GM18951 (cell line): ENCODE data around the gene FSIP1.

ENCODE experiments used
- POLR2A ChIP-seq: IDR thresholded peaks from 4 replicates; pipeline ENCODE4 v1.6.1; 2011; ENCODE audit warnings: mild to moderate bottlenecking; ENCODE audit not compliant: insufficient read length, insufficient read depth; ENCODE audit errors: extremely low read depth
- in situ Hi-C: fragments of 300-500 bp; cut with MboI; formaldehyde crosslinking; loops from one replicate; pipeline ENCODE4 v1.12.0; 2022; ENCODE audit warnings: low sequenced_read_pairs, mixed read lengths, inconsistent platforms; ENCODE audit not compliant: unreplicated experiment

FSIP1 gene

DNA sequence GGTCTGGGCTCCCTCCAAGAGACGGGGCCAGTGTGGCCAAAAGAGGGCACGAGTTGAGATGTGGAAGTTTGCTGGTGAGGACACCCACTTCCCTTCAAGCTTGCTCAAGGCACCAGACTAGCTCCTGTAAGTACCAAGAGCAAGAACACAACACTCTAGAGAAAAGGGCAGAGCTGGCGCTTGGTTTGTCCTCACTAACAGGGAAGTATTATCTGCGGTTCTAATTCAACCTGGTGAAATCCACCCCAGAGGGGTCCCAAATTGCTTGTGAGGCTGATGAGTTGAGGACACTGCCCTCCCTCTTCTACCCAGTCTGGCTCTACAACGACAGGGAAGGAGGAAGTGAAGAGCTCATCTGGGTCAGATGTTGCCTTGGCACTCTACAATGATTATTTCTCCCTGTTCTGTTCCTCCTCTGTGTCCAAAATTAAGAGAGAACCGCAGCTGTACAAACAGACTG, 16.9 kb upstream of the FSIP1 start:
- no peak for TF ChIP-seq POLR2A
- in situ Hi-C loops, result loop anchor here (25.0 kb wide), 2 partner anchors 213 to 363 kb away; partner anchors contain the start of gene BUB1B

DNA sequence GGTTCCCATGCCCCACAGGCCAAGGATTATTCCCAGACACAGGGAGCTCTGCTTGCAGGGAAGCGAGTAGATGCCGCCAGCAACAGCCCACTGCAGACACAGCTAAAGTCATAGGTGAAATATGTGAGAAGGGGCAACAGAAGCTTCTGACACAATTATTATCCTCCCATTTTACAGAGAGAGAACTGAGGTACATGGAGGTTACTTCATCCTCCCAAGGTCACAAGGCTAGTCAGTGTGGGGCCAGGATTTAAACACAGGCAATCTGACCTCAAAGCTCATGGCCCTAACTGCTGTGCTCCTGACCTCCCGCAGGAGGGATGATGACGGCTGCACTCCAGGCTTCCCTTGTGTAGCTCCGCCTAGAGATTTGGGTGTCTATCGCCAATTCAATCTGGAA, 15.7 kb upstream of the FSIP1 start:
- no peak for TF ChIP-seq POLR2A
- in situ Hi-C loops, result loop anchor here (25.0 kb wide), 2 partner anchors 214 to 364 kb away; partner anchors contain the start of gene BUB1B

DNA sequence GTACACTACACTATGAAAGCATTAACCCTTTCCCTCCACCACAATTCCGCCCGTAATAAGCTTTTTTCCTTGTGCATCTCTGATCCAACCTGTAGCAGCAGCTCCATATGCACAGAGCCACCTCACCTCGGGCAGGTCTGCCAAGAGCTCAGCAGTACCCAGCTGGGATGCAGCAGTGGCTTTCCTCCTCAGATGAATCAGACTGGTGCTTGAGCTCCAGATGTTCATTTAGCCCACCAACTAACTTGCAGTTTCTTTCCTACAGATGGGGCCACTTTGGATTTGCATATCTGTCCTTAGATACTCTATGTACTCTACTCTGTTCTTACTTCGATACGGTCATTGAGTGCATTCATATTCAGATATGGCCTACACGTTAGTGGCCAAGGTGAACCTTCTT, 14.8 kb upstream of the FSIP1 start:
- no peak for TF ChIP-seq POLR2A
- in situ Hi-C loops, result loop anchor here (25.0 kb wide), 2 partner anchors 215 to 365 kb away; partner anchors contain the start of gene BUB1B

DNA sequence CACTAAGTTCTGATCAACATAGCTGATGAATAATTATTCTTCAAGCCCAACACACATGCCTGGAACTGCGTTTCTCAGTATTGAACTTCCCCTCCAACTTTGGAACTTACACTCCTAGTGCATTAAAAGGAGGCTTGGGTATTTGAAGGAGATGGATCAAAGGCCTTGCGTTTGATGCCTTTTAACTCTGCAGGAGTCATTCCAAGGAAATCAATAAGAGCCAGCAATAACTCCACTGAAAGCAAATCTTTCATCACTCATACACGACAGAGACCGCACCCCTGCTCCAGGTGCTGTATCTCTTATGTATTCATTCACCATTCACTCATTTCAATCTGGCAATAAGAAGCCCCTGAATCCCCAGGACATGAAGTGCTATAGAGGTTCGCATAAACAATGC, 14.0 kb upstream of the FSIP1 start:
- no peak for TF ChIP-seq POLR2A
- in situ Hi-C loops, result loop anchor here (25.0 kb wide), 2 partner anchors 216 to 366 kb away; partner anchors contain the start of gene BUB1B

DNA sequence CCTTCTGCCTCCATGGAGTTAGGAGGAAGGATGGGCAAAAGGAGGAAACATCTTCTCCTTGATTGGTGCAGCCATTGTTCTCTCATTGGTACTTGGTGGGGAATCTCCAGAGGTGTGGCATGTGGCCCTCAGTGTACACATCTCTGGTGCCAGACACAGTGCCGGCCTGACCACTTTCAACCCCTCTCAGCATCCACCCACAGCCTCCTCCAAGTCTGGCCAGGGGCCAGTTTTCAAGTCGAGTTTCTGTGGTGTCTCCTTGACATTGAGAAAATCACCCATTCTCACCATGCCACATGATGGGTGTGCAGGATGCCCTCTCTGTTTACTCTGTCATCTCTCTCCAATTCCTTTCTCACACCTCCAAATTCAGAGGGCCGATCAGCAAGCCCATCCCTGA, 12.8 kb upstream of the FSIP1 start:
- no peak for TF ChIP-seq POLR2A
- in situ Hi-C loops, result loop anchor here (25.0 kb wide), 2 partner anchors 217 to 367 kb away; partner anchors contain the start of gene BUB1B

DNA sequence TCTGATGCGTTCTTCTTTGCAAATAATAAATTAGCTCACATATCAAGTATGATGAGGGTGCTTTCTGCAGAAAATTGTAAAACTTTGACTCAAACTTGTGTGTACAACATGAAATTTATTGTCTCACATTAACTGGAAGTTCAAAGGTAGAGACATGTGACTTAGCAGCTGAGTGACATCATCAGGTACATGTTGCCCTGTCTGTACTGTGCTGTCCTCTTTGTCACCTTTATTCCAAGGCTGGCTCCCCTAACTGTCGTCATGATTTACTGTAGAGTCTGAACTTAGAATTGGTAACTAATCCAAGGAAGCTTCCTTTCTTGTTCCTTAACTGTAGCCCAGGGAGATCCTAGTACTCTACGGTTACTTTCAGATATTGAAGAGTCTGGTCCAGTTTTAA, 12.3 kb upstream of the FSIP1 start:
- in situ Hi-C loops, result loop anchor here (25.0 kb wide), 2 partner anchors 217 to 367 kb away; partner anchors contain the start of gene BUB1B
- TF ChIP-seq POLR2A, result no peak

DNA sequence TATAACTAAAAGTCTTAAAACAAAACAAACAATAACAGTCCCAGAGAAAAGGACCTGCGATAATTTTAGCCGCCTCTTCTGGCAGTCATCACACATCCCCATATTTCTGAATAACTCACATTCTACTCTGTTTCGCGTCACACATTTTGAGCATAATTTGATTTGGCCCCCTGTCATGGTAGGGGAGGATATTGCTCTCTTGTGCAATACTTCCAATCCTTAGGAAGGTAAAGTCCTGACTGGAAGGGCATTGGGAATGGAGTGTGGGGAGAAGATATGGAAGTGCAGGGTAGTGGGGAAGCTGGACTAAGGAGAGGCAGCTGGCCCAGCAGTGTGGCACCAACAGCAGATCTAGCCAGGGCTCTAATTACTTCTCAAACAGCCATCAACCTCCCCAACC, 11.3 kb upstream of the FSIP1 start:
- in situ Hi-C loops, result loop anchor here (25.0 kb wide), 2 partner anchors 218 to 368 kb away; partner anchors contain the start of gene BUB1B
- TF ChIP-seq POLR2A, result no peak

DNA sequence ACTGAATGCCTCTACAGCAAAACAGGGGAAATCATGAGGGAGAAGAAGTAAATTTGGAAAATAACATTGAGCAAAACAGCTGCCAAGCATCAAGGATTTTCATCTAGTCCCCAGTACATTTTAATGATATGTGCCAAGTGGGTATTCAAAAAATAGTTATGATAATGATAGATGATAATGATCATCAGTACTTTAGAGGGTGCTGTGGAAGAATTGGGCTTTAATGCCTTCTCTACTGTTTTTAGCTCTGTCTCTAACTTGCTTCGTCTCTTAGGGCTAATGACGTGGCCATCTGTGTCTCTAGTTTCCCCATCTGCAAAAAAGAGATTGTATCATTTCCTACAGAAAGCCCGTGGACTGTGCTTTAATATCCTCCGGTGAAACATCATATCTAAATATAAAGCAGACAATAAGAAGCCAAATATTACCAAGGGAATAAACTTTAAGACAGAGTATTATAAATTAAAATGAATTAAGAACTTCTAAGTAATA, 10.2 kb upstream of the FSIP1 start:
- TF ChIP-seq POLR2A, result no peak

DNA sequence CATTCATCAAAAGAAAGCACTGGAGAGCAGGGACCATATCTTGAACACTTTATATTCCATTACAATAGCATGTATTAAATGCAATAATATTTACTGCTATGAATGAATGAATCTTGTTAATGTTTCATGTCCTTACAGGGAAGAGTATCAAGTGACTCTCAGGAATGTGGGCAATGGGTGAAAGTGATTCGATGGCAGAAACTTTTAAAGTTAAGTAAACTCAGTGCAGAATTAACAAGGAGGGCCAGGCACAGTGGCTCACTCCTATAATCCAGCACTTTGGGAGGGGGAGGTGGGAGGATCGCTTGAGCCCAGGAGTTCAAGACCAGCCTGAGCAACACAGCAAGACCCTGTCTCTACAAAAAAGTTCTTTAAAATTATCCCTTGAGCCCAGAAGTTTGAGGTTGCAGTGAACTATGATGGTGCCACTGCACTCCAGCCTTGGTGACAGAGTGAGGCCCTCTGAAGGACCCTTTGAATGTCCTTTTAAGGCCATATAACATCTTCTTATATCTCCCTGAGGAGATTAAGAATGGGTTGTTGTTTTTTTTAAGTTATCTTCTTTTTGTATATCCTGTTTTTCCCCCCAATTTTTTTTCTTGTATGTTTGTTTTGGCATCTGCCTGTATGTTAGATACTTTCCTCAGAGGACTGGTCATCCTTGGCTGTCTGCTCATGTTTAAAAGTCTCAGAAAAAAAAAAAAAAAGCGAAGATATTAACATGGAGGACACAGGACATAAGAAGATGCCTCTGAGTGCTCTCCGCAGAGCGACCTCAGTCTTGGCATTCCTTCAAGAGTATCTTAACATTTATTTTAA, 9.6 kb upstream of the FSIP1 start:
- TF ChIP-seq POLR2A, result no peak
- in situ Hi-C loops, result loop anchor here (25.0 kb wide), 2 partner anchors 220 to 370 kb away; partner anchors contain the start of gene BUB1B

More for the DNA sequence above, 10.2 kb upstream of the FSIP1 start:
- in situ Hi-C loops, result loop anchor here (25.0 kb wide), 2 partner anchors 219 to 369 kb away; partner anchors contain the start of gene BUB1B

DNA sequence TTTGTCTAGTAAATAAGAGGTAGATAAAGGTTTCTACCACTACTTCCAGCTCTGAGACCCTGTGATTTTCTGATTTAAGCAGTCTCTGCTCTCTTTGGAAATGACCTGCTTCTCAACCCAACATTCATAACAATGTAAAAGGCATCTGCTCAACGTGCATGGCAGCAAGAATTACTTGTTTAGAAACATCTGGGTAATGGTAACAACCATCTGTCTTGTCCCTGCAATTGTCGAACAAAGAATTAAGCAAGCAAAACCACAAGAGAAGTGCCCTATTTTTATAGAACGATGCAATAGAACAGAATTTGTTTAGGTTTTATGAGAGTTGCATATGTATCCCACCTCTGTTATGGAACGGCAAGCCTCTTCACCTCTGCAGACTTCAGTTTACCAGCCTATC, 7.1 kb upstream of the FSIP1 start:
- no peak for TF ChIP-seq POLR2A
- in situ Hi-C loops, result loop anchor here (10.0 to 25.0 kb wide), 3 partner anchors 85 to 373 kb away; partner anchors contain the start of gene BUB1B

DNA sequence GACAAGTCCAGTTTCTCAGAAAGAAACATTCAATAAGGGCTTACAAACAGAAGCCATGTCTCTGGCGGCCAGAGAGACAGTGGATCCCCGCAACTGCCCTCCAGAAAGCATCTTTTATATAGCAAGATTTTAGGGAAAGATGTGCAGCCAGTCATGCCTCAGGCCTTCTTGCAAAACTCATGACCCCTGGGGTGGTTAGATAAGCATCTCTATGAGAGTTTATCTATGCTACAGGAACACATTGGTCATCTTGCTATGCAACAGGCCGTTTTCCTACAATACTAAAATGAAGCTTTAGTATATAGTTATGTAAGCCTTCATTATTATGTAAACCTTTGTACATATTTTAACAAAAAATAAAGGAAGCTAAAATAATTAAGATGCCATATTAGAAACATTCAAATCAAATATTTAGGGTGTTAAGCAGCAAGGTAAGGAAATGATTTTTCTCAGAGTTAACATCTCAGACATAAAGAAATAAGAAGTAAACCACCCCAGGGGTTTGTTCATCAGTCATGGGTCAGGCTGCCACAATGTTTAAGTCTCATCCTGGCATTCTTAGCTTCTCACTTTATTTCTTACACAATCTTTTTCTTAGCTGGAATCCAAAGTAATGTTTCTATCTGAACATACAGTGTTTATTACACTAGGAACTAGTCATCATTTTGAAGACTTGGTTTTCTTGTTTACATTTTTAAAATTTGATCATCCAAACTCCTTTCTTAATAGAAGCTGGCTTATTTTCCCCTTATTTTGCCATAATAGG, 6.3 kb upstream of the FSIP1 start:
- TF ChIP-seq POLR2A, result no peak
- in situ Hi-C loops, result loop anchor here (10.0 to 25.0 kb wide), 3 partner anchors 86 to 373 kb away; partner anchors contain the start of gene BUB1B

DNA sequence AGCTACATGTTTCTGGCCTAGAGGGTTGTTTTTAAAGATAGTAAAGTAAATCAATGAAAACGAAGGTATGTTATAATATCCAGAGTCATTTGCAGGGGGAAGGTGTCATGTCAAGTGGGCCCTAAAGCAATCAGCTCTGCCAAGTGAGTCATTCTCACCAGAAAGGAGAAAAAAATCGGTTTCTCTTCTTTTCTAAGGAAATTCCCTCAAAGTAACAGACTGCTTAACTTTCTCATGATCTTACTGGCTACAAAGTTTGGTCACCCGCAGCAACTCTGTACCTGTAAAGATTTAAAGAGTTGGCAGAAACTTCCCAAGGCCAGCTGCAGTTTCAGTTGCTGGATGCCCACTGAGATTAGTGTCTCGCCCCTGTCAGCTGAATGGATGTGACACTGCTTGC, 5.5 kb upstream of the FSIP1 start:
- in situ Hi-C loops, result loop anchor here (10.0 to 25.0 kb wide), 3 partner anchors 87 to 374 kb away; partner anchors contain the start of gene BUB1B

More for the DNA sequence above, 5.5 kb upstream of the FSIP1 start:
- no peak for TF ChIP-seq POLR2A
